ENCODE measurements around the gene GOLGA7B. TPM values are rescaled to one million over a fixed set of nuclear protein-coding genes. Genes with fewer than 3 reads are reported as not detected.

Gene GOLGA7B
- total and polyA plus RNA-seq, 2 of the 4 experiments (the other 2 are of a cell fraction): not detected

DNA sequence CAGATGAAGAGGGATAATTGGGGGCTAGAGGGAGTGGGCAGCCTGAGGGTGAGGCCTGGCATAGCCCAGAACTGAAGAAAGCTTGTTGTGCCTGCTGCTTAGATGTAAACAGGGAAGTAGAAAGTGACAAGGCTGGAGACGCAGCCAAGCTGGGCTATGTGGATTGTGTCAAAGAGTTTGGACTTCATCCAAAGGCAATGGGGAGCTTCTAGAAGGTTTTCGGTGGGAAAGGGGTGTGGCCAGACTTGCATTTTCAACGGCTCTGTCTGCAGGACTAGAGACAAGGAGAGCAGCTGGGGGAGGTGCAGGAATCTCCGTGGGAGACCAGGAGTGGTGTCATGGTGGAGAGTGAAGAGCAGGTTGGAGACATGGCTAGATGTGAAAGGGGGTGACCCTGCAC is 48.8 kb downstream of the GOLGA7B start:
- 0% methylated on average over 1 of the region's 4 CpGs; no CpG with 5 or more reads in 1 of the 2 experiments for WGBS, 2 experiments (ENCODE audit: extremely low coverage in 2 of 2, insufficient read length in 1 of 2)
- ATAC-seq (ENCODE audit: low read depth) (no peak), DNase-seq (no peak)
- no peaks in the 10 kb centered on the region for H4K20me1 ChIP-seq (ENCODE audit: insufficient read depth, low read length)
- dilution Hi-C loops (cut with HindIII; ENCODE audit: low sequenced_read_pairs, unreplicated experiment) (no loop called here), intact Hi-C loops (cut with micrococcal nuclease) (no loop called here), in situ Hi-C loops (cut with MboI; ENCODE audit: low sequenced_read_pairs) (no loop called here)
- no peaks in the 10 kb centered on the region for H3K4me1 ChIP-seq (ENCODE audit: control insufficient read depth, insufficient read depth, low read length)
- no peaks in the 10 kb centered on the region for H3K9me1 ChIP-seq (ENCODE audit: insufficient read depth, low read length)
- no peak overlapping the region for H2AK5ac ChIP-seq (ENCODE audit: low read depth, low read length)
- no peak overlapping the region for H3K9ac ChIP-seq (ENCODE audit: low read depth, low read length)
- H3K9me3 ChIP-seq (ENCODE audit: control insufficient read depth, insufficient read depth, low read length): no peaks in the 10 kb centered on the region
- no peak overlapping the region for H2BK15ac ChIP-seq (ENCODE audit: low read depth, low read length)
- H3K4me3 ChIP-seq (ENCODE audit: insufficient read depth, low read depth, low read length): no peak overlapping the region
- no peaks in the 10 kb centered on the region for H3K79me1 ChIP-seq (ENCODE audit: low read depth in 1 of 2, low read length in 2 of 2)
- H3K36me3 ChIP-seq (ENCODE audit: control insufficient read depth, insufficient read depth, low read length): no peaks in the 10 kb centered on the region
- no peak overlapping the region for H2BK120ac ChIP-seq (ENCODE audit: low read depth, low read length)
- no TSS peak for BruUV-seq (replicated peaks)
- no peak overlapping the region for H2BK5ac ChIP-seq (ENCODE audit: low read depth, low read length, poor library complexity, severe bottlenecking)
- POLR2A ChIA-PET (ENCODE audit: unreplicated experiment): no interaction called here
- H4K8ac ChIP-seq (ENCODE audit: low read depth in 2 of 2, low read length in 2 of 2): no peak overlapping the region
- TF ChIP-seq SMC3 (IDR thresholded peaks at IDR 0.05; ENCODE audit: low read depth, low read length) (no peak), BHLHE40 (IDR thresholded peaks at IDR 0.05; ENCODE audit: low read depth, low read length) (no peak), CTCF (conservative IDR thresholded peaks at IDR 0.05; ENCODE audit: low read depth, low read length) (no peak), USF2 (IDR thresholded peaks at IDR 0.05; ENCODE audit: low read depth, low read length) (no peak), RCOR1 (IDR thresholded peaks at IDR 0.05; ENCODE audit: insufficient replicate concordance, low read length) (no peak), CEBPB (IDR thresholded peaks at IDR 0.05; ENCODE audit: low read depth, low read length) (no peak), RAD21 (IDR thresholded peaks at IDR 0.05; ENCODE audit: low read length) (no peak), CHD1 (IDR thresholded peaks at IDR 0.05; ENCODE audit: low read depth, low read length) (no peak), ELK1 (IDR thresholded peaks at IDR 0.05; ENCODE audit: borderline replicate concordance, low read depth, low read length) (no peak), NFE2L2 (IDR thresholded peaks at IDR 0.05; ENCODE audit: low read depth, low read length) (no peak), MAFK (IDR thresholded peaks at IDR 0.05; ENCODE audit: low read depth, low read length) (no peak), RFX5 (IDR thresholded peaks at IDR 0.05; ENCODE audit: low read depth, low read length) (no peak), FOS (IDR thresholded peaks at IDR 0.05; ENCODE audit: low read depth, low read length) (no peak), MAZ (IDR thresholded peaks at IDR 0.05; ENCODE audit: borderline replicate concordance, low read depth, low read length) (no peak)
- H2AFZ ChIP-seq (replicated peaks; ENCODE audit: low read length, poor library complexity): no peak overlapping the region
- no peak overlapping the region for H4K5ac ChIP-seq (ENCODE audit: low read depth, low read length)
- H3K18ac ChIP-seq (ENCODE audit: low read depth, low read length): no peak overlapping the region
- H3K4me2 ChIP-seq (ENCODE audit: low read depth, low read length): no peak overlapping the region
- no peak overlapping the region for H3K14ac ChIP-seq (replicated peaks; ENCODE audit: low read depth, low read length)
- H4K91ac ChIP-seq (ENCODE audit: insufficient read depth, low read depth, low read length): no peak overlapping the region
- H3K23ac ChIP-seq (ENCODE audit: low read depth, low read length): no peak overlapping the region
- H3K27me3 ChIP-seq (ENCODE audit: control insufficient read depth, insufficient read depth, low read length): peaks cover 20% of the 10 kb centered on the region; the same call in 1 of the 2 replicates
- H3K27ac ChIP-seq (ENCODE audit: insufficient read depth, low read length): no peak overlapping the region
- H2BK20ac ChIP-seq (ENCODE audit: low read depth, low read length): no peak overlapping the region
- no peak overlapping the region for H3K56ac ChIP-seq (ENCODE audit: extremely low read depth, insufficient read depth, low read length)
- H2AK9ac ChIP-seq (replicated peaks; ENCODE audit: low read depth, low read length, poor library complexity): no peak overlapping the region
- CTCF ChIA-PET: no interaction called here
- H3K4ac ChIP-seq (ENCODE audit: low read depth, low read length): no peak overlapping the region
